Neural crest cell (in vitro differentiated cells): Measurements from ENCODE around the gene SPAG17. TPM values are rescaled to one million over a fixed set of nuclear protein-coding genes. Genes with fewer than 3 reads are reported as not detected.

ENCODE experiments used
- DNase-seq: peaks from one replicate; pipeline ENCODE4 v3.0.0; 2021; ENCODE audit warnings: low read depth, mixed read lengths, low spot score
- H3K27ac Mint-ChIP-seq: one replicate; pipeline ENCODE4 v1.8.0; 2021; ENCODE audit warnings: mild to moderate bottlenecking, mixed read lengths; ENCODE audit not compliant: unreplicated experiment
- H3K27me3 Mint-ChIP-seq: 2 replicates; pipeline ENCODE4 v1.8.0; 2021; ENCODE audit warnings: low read depth, mild to moderate bottlenecking, mixed read lengths
- H3K36me3 Mint-ChIP-seq: 2 replicates; pipeline ENCODE4 v1.8.0; 2021; ENCODE audit warnings: low read depth, mild to moderate bottlenecking, mixed read lengths
- H3K4me1 Mint-ChIP-seq: 2 replicates; pipeline ENCODE4 v1.8.0; 2021; ENCODE audit warnings: mixed read lengths
- H3K4me3 Mint-ChIP-seq: one replicate; pipeline ENCODE4 v1.8.0; 2021; ENCODE audit warnings: mild to moderate bottlenecking, mixed read lengths
- H3K9me3 Mint-ChIP-seq: 2 replicates; pipeline ENCODE4 v1.8.0; 2021; ENCODE audit warnings: mixed read lengths
- total RNA-seq: library from RNA; stranded (reverse); gene quantifications from 2 replicates; pipeline ENCODE4 v1.2.1, GENCODE V29; 2021
- TF ChIP-seq, protein P1 (sequence below): fragments of 200-600 bp; sonication (generic); conservative IDR thresholded peaks from 2 replicates; pipeline ENCODE4 v1.5.0; 2021; ENCODE audit warnings: antibody characterized with exemption, mild to moderate bottlenecking

SPAG17 gene
- total RNA-seq, 1 donor from 2014 or later, result 1.5 TPM

DNA sequence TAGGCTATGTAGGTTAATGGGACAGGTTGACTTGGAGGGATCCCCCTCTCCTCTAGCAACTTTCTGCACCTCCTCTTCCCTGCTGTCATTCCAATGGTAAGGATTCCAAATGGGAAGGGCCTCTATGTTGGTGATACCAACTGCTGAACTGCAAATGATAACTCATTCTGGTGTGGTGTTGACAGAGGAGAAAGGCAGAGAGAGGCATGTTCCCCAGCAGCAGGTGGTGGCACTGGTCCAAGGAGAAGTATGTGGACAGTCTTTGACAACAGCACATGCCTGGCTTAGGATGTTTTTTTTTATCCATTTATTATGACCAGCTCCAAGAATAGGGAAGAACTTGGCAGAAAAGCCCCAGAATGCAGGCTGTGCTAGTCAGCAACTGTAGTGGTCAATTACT, 19.6 kb upstream of the SPAG17 start:
- Mint-ChIP-seq H3K9me3 (peaks cover 6% of the 10 kb centered on the region), H3K27me3 (no peaks in the 10 kb centered on the region), H3K36me3 (no peaks in the 10 kb centered on the region), H3K4me3 (no peak overlapping the region), H3K27ac (no peak overlapping the region), H3K4me1 (no peaks in the 10 kb centered on the region)
- no peak for DNase-seq
- TF ChIP-seq, protein P1, sequence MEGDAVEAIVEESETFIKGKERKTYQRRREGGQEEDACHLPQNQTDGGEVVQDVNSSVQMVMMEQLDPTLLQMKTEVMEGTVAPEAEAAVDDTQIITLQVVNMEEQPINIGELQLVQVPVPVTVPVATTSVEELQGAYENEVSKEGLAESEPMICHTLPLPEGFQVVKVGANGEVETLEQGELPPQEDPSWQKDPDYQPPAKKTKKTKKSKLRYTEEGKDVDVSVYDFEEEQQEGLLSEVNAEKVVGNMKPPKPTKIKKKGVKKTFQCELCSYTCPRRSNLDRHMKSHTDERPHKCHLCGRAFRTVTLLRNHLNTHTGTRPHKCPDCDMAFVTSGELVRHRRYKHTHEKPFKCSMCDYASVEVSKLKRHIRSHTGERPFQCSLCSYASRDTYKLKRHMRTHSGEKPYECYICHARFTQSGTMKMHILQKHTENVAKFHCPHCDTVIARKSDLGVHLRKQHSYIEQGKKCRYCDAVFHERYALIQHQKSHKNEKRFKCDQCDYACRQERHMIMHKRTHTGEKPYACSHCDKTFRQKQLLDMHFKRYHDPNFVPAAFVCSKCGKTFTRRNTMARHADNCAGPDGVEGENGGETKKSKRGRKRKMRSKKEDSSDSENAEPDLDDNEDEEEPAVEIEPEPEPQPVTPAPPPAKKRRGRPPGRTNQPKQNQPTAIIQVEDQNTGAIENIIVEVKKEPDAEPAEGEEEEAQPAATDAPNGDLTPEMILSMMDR, result no peak

DNA sequence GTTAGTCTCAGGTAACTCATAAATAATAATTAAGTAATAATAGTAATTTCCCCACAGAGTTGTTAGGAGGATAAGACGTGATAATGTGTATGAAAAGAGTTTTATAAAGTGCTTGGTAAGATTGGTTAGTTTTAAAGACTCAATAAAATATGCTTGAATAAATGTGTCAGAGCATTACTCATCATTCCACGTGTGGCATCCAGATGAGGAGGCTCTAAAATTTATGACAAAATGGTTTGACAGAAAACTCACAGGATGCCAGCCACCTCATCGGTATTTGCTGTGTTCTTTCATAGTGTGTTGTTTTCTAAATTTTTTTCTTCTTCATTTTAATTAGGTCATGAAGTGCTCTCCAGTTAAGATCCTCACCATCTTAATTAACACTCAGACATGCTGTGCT, 19.1 kb upstream of the SPAG17 start:
- peaks cover 6% of the 10 kb centered on the region for H3K9me3 Mint-ChIP-seq
- DNase-seq, result no peak
- H3K27ac Mint-ChIP-seq, result no peak overlapping the region
- H3K4me3 Mint-ChIP-seq, result no peak overlapping the region
- H3K36me3 Mint-ChIP-seq, result no peaks in the 10 kb centered on the region
- H3K4me1 Mint-ChIP-seq, result no peaks in the 10 kb centered on the region
- TF ChIP-seq, protein P1, result no peak
- no peaks in the 10 kb centered on the region for H3K27me3 Mint-ChIP-seq

DNA sequence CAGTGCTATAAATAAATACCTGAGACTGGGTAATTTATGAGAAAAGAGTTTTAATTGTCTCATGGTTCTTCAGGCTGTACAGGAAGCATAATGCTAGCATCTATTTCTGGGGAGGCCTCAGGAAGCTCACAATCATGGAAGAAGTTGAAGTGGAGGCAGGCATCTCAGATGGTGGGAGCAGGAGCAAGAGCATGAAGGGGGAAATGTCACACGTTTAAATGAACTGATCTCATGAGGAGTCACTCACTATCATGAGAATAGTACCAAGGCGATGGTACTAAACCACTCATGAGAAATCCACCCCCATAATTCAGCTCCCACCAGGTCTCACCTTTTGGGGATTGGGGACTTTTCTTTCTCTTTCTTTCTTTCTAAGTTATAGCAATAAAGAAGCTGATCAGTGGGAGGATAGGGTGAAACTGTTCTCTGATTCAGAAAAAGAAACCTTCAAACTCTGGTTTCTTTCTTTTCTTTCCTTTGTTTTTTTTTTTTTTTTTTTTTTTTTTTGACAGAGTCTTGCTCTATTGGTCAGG, 17.1 kb upstream of the SPAG17 start:
- Mint-ChIP-seq H3K4me3 (no peak overlapping the region), H3K4me1 (no peaks in the 10 kb centered on the region), H3K27me3 (no peaks in the 10 kb centered on the region), H3K9me3 (peaks cover 6% of the 10 kb centered on the region), H3K36me3 (no peaks in the 10 kb centered on the region), H3K27ac (no peak overlapping the region)
- no peak for DNase-seq
- TF ChIP-seq, protein P1, result no peak

DNA sequence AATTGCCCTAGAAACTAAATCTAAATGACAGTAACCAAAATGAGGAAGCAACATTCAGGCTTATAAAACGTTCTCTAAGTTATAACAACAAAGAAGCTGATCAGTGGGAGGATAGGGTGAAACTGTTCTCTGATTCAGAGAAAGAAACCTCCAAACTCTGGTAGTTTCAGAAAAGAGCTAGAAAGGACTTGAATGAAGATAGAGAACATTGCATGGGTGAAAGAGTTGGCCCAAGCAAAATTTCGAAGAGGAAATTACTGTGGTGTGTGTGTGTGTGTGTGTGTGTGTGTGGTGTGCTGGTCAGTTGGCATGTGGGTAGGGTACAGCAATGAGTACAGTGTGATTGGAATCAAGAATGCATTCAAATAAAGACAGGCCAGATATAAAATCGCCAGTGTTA, 16.5 kb upstream of the SPAG17 start:
- DNase-seq, result no peak
- TF ChIP-seq, protein P1, result no peak
- H3K36me3 Mint-ChIP-seq, result no peaks in the 10 kb centered on the region
- peaks cover 5% of the 10 kb centered on the region for H3K9me3 Mint-ChIP-seq
- H3K27ac Mint-ChIP-seq, result no peak overlapping the region
- no peaks in the 10 kb centered on the region for H3K27me3 Mint-ChIP-seq
- H3K4me1 Mint-ChIP-seq, result no peaks in the 10 kb centered on the region
- no peak overlapping the region for H3K4me3 Mint-ChIP-seq

DNA sequence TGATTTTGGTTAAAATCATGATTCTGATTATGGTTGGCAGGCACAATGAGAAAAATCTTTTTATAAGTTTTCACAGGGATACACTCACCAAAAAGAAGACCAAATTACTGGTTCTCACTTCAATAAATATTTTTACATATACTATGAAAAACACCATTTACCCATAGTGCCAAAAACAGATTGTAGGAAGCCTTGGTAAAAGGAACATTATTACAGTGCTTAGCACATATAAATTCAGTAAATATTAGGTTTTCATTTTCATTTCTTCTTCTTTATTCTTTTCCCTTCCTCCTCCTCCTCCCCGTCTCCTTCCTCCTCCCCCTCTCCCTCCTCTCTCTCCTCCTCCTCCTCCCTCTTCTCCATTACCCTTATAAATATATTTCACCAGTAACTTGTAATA, 15.8 kb upstream of the SPAG17 start:
- H3K27ac Mint-ChIP-seq, result no peak overlapping the region
- peaks cover 2% of the 10 kb centered on the region for H3K9me3 Mint-ChIP-seq
- DNase-seq, result no peak
- no peaks in the 10 kb centered on the region for H3K4me1 Mint-ChIP-seq
- H3K36me3 Mint-ChIP-seq, result no peaks in the 10 kb centered on the region
- no peak overlapping the region for H3K4me3 Mint-ChIP-seq
- TF ChIP-seq, protein P1, result no peak
- no peaks in the 10 kb centered on the region for H3K27me3 Mint-ChIP-seq
